SK-N-SH (cell line): ENCODE measurements around the gene SMG7. TPM values are rescaled to one million over a fixed set of nuclear protein-coding genes. Genes with fewer than 3 reads are reported as not detected.

ENCODE experiments used
- CTCF ChIA-PET: fragments of 300-600, 350-600 bp; formaldehyde crosslinking; extraction: SDS; loops from one replicate; lab custom pipeline; 2021; lab: Yijun Ruan, JAX
- POLR2A ChIA-PET: fragments of 350-600 bp; sonication (Branson Sonifier 250); formaldehyde crosslinking; extraction: SDS; loops from one replicate; lab custom pipeline; 2020; ENCODE audit warnings: antibody characterized with exemption, inconsistent platforms; lab: Yijun Ruan, JAX
- DNase-seq: peaks from one replicate; pipeline ENCODE4 v3.0.0; 2012
- H2AFZ ChIP-seq: fragments of 200-600 bp; sonication (generic); 2 replicates; pipeline ENCODE4 v1.8.1; 2016; ENCODE audit warnings: antibody characterized with exemption, mild to moderate bottlenecking, low read depth
- H3F3A ChIP-seq: fragments of 200-600 bp; sonication (generic); replicated peaks from 2 replicates; pipeline ENCODE3; 2016; ENCODE audit warnings: antibody characterized with exemption, mild to moderate bottlenecking; ENCODE audit not compliant: insufficient read depth
- H3K27ac ChIP-seq, 2 experiments: fragments of 200-500 bp in 1 of 2; fragments of 200-600 bp in 1 of 2; sonication (Bioruptor generic) in 1 of 2; sonication (generic), shearing (Covaris generic) in 1 of 2; 2 replicates each; pipeline versions ENCODE4 v1.5.1 to v1.6.1; 2014 to 2016; ENCODE audit warnings: low read depth in 2 of 2, inconsistent platforms in 1 of 2, low read length in 1 of 2, mild to moderate bottlenecking in 1 of 2, mixed read lengths in 1 of 2
- H3K27me3 ChIP-seq: fragments of 200-600 bp; sonication (generic), shearing (Covaris generic); 2 replicates; pipeline ENCODE4 v1.6.1; 2016; ENCODE audit warnings: mixed run types; ENCODE audit not compliant: insufficient read depth
- H3K36me3 ChIP-seq, 2 experiments: fragments of 200-500 bp in 1 of 2; fragments of 200-600 bp in 1 of 2; sonication (Bioruptor generic) in 1 of 2; sonication (generic) in 1 of 2; replicated peaks in 1 of 2; 2 replicates each; pipeline versions ENCODE3 to v1.5.1; 2014 to 2016; ENCODE audit warnings: low read length in 1 of 2, mild to moderate bottlenecking in 1 of 2; ENCODE audit not compliant: insufficient read depth in 2 of 2, control insufficient read depth in 1 of 2
- H3K4me1 ChIP-seq, 2 experiments: fragments of 200-500 bp in 1 of 2; fragments of 200-600 bp in 1 of 2; sonication (Bioruptor generic) in 1 of 2; sonication (generic), shearing (Covaris generic) in 1 of 2; 2 replicates each; pipeline versions ENCODE4 v1.5.1 to v1.6.1; 2014 to 2016; ENCODE audit warnings: low read depth in 1 of 2, low read length in 1 of 2, mixed run types in 1 of 2; ENCODE audit not compliant: insufficient read depth in 2 of 2, control insufficient read depth in 1 of 2
- H3K4me2 ChIP-seq: fragments of 200-600 bp; sonication (generic), shearing (Covaris generic); 2 replicates; pipeline ENCODE4 v1.6.1; 2017; ENCODE audit warnings: mixed run types
- H3K4me3 ChIP-seq, 2 experiments: fragments of 200-500 bp in 1 of 2; fragments of 200-600 bp in 1 of 2; sonication (Bioruptor generic) in 1 of 2; sonication (generic), shearing (Covaris generic) in 1 of 2; 2 replicates each; pipeline versions ENCODE4 v1.5.1 to v1.8.1; 2014 to 2016; ENCODE audit warnings: low read depth in 2 of 2, inconsistent platforms in 1 of 2, low read length in 1 of 2, mild to moderate bottlenecking in 1 of 2, mixed read lengths in 1 of 2, moderate library complexity in 1 of 2
- H3K79me2 ChIP-seq: fragments of 200-600 bp; sonication (generic); 2 replicates; pipeline ENCODE4 v1.8.1; 2017; ENCODE audit warnings: mild to moderate bottlenecking; ENCODE audit not compliant: insufficient read depth
- H3K9ac ChIP-seq: fragments of 200-600 bp; sonication (generic); 2 replicates; pipeline ENCODE4 v1.6.1; 2017; ENCODE audit warnings: mixed run types
- H3K9me2 ChIP-seq: fragments of 200-600 bp; sonication (generic); 2 replicates; pipeline ENCODE4 v1.6.1; 2017; ENCODE audit warnings: mixed run types
- H3K9me3 ChIP-seq: fragments of 200-600 bp; sonication (generic); 2 replicates; pipeline ENCODE4 v1.6.1; 2017; ENCODE audit warnings: mixed run types, mild to moderate bottlenecking, moderate library complexity
- H4K20me1 ChIP-seq: fragments of 200-600 bp; sonication (generic); 2 replicates; pipeline ENCODE4 v1.6.1; 2017; ENCODE audit warnings: mild to moderate bottlenecking, mixed run types; ENCODE audit not compliant: insufficient read depth
- CHD2 ChIP-seq: fragments of 150-350 bp; IDR thresholded peaks from 2 replicates; pipeline ENCODE4 v1.6.1; 2018; ENCODE audit warnings: low read length; ENCODE audit not compliant: partially characterized antibody
- CTCF ChIP-seq: fragments of 200-600 bp; sonication (generic); IDR thresholded peaks from 2 replicates; pipeline ENCODE4 v1.6.1; 2017; ENCODE audit warnings: antibody characterized with exemption, mild to moderate bottlenecking, moderate library complexity
- ELF1 ChIP-seq: IDR thresholded peaks from 2 replicates; pipeline ENCODE4 v1.4.0; 2012
- GABPA ChIP-seq: IDR thresholded peaks from 2 replicates; pipeline ENCODE4 v1.4.0; 2012; ENCODE audit warnings: low read depth, mild to moderate bottlenecking
- GATA2 ChIP-seq: sonication (generic); formaldehyde crosslinking; IDR thresholded peaks from 2 replicates; pipeline ENCODE4 v1.5.0; 2020; ENCODE audit warnings: mild to moderate bottlenecking, missing genetic modification reagents
- MAX ChIP-seq: IDR thresholded peaks from 2 replicates; pipeline ENCODE4 v1.4.0; 2012; ENCODE audit warnings: low read depth
- NRF1 ChIP-seq: IDR thresholded peaks from 2 replicates; pipeline ENCODE4 v1.6.1; 2012; ENCODE audit warnings: low read depth, mild to moderate bottlenecking, low read length
- RAD21 ChIP-seq: IDR thresholded peaks from 2 replicates; pipeline ENCODE4 v1.6.1; 2012; ENCODE audit warnings: mild to moderate bottlenecking, low read length
- RCOR1 ChIP-seq: fragments of 150-350 bp; IDR thresholded peaks from 2 replicates; pipeline ENCODE4 v1.6.1; 2017; ENCODE audit warnings: antibody characterized with exemption, low read length
- REST ChIP-seq: IDR thresholded peaks from 2 replicates; pipeline ENCODE4 v1.6.1; 2012; ENCODE audit warnings: mild to moderate bottlenecking, low read depth, low read length, moderate library complexity
- RFX5 ChIP-seq: IDR thresholded peaks from 2 replicates; pipeline ENCODE4 v1.6.1; 2012; ENCODE audit warnings: mild to moderate bottlenecking, improper control_type of control experiment, low read length
- RXRA ChIP-seq: IDR thresholded peaks from 2 replicates; pipeline ENCODE4 v1.4.0; 2012; ENCODE audit warnings: low read depth, mild to moderate bottlenecking, borderline replicate concordance
- SMC3 ChIP-seq: IDR thresholded peaks from 2 replicates; pipeline ENCODE4 v1.6.1; 2012; ENCODE audit warnings: low read depth, low read length, improper control_type of control experiment
- TAF1 ChIP-seq: IDR thresholded peaks from 2 replicates; pipeline ENCODE4 v1.6.1; 2012; ENCODE audit warnings: low read depth, mild to moderate bottlenecking, low read length, moderate library complexity, borderline replicate concordance
- ZBTB33 ChIP-seq: IDR thresholded peaks from 2 replicates; pipeline ENCODE4 v1.4.0; 2012; ENCODE audit warnings: low read depth, borderline replicate concordance
- WGBS: methylation state at CpG from one replicate; pipeline ENCODE4 v1.1.6; 2017; ENCODE audit warnings: low lambda C conversion rate; 5-methylcytosine and 5-hydroxymethylcytosine counted together
- polyA plus RNA-seq, 3 experiments: library from polyadenylated mRNA; depleted of rRNA; stranded (reverse); fragments of >200 nt; gene quantifications; 2 replicates each; pipeline ENCODE4 v1.2.3, GENCODE V29; 2012

The SMG7 gene
- polyA plus RNA-seq, 1 of the 3 experiments (the other 2 are of a cell fraction), result 19.8 TPM

GRCh38 chr1:183596500-183596899 is 124.2 kb downstream of the SMG7 start:
- Histone ChIP-seq H3K4me1 (peaks cover 0 to 6% of the 10 kb centered on the region in 2 experiments; a peak in 1 of 4 replicates), H3K27ac (no peak overlapping the region), H3K9ac (no peak overlapping the region), H3K27me3 (no peaks in the 10 kb centered on the region), H3K4me2 (no peak overlapping the region), H3K79me2 (no peaks in the 10 kb centered on the region), H3K36me3 (no peaks in the 10 kb centered on the region), H3K9me3 (no peaks in the 10 kb centered on the region), H3F3A (peaks cover 8% of the 10 kb centered on the region), H3K9me2 (no peaks in the 10 kb centered on the region), H3K4me3 (no peak overlapping the region), H2AFZ (no peak overlapping the region), H4K20me1 (no peaks in the 10 kb centered on the region)
- ChIA-PET POLR2A (no interaction called here), CTCF (no interaction called here)
- 92% methylated on average over 5 of the region's 5 CpGs for WGBS
- no peak for DNase-seq
- TF ChIP-seq GATA2 (no peak), CTCF (no peak), CHD2 (no peak), MAX (no peak), SMC3 (no peak), RFX5 (no peak), ELF1 (no peak), RAD21 (no peak), RXRA (no peak), TAF1 (no peak), GABPA (no peak), RCOR1 (no peak), NRF1 (no peak), ZBTB33 (no peak), REST (no peak)
